ENCODE results near the gene PIAS4.
"Not testable (repeated sequence)": the region's sequence is repeated elsewhere in the genome, so short reads cannot be mapped to it uniquely, and the experiment has no call there.

Gene PIAS4

GRCh38 chr19:3998667-3999412 is 8.7 kb upstream of the PIAS4 start:
- not testable (repeated sequence) for DNase-seq

- DNase-seq = not testable (repeated sequence)
Observed at GRCh38 chr19:4000798-4001197, 6.7 kb upstream of the PIAS4 start.

GRCh38 chr19:4005436-4005835 is 2.1 kb upstream of the PIAS4 start:
- not testable (repeated sequence) for DNase-seq

GRCh38 chr19:4007836-4008539 is 452 bp downstream of the PIAS4 start:
- no peak for DNase-seq

- no peak for DNase-seq
Observed at GRCh38 chr19:4009990-4010807, 2.7 kb downstream of the PIAS4 start.

GRCh38 chr19:4010808-4011110 is 3.2 kb downstream of the PIAS4 start:
- no peak for DNase-seq

- not testable (repeated sequence) for DNase-seq
Observed at GRCh38 chr19:4011430-4011829, 3.9 kb downstream of the PIAS4 start.

GRCh38 chr19:4012092-4012974 is 4.8 kb downstream of the PIAS4 start:
- DNase-seq = no peak

GRCh38 chr19:4012975-4013634 is 5.6 kb downstream of the PIAS4 start:
- DNase-seq = no peak

GRCh38 chr19:4013886-4014540 is 6.5 kb downstream of the PIAS4 start:
- DNase-seq = no peak

- DNase-seq = peak; percentile 16
Observed at GRCh38 chr19:4014541-4015491, 7.3 kb downstream of the PIAS4 start.

- DNase-seq = no peak
Observed at GRCh38 chr19:4015705-4016402, 8.3 kb downstream of the PIAS4 start.

- DNase-seq = no peak
Observed at GRCh38 chr19:4016486-4016885, 8.9 kb downstream of the PIAS4 start.

- no peak for DNase-seq
Observed at GRCh38 chr19:4016903-4017638, 9.5 kb downstream of the PIAS4 start.

- no peak for DNase-seq
Observed at GRCh38 chr19:4018140-4018613, 10.6 kb downstream of the PIAS4 start.

GRCh38 chr19:4018775-4019504 is 11.4 kb downstream of the PIAS4 start:
- no peak for DNase-seq

GRCh38 chr19:4019578-4019977 is 12.0 kb downstream of the PIAS4 start:
- no peak for DNase-seq
